ENCODE results near the gene GZMA. TPM values are rescaled to one million over a fixed set of nuclear protein-coding genes. Genes with fewer than 3 reads are reported as not detected.

GZMA gene
- total and polyA plus RNA-seq, 2 donors (not counting 1 experiment from before 2014, with no cell fraction given): 1.0 TPM; not detected in 1

DNA sequence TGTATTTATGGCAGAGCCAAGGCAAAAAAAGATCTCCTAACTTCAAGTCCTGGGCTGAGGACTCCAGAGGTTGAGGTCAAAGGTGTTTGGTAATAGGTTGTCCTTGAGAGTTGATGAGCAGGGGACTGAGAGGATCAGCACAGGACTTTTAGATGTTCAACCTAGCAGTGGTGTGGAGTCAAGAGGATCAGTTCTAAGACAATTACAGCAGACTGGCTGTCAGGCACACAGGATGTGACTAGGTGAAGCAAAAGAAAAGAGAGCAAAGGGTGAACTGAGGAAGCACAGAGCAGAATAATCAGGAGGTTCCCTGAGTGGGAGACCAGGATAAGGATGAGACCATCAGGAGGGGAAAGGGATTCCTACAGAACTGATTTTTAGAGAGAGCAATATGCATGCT, 10.9 kb downstream of the GZMA start:
- Mint-ChIP-seq H3K27ac (no peak overlapping the region), H3K4me3 (no peak overlapping the region), H3K9me3 (ENCODE audit: insufficient read depth) (no peaks in the 10 kb centered on the region), H3K27me3 (peaks cover 10% of the 10 kb centered on the region), H3K4me1 (no peaks in the 10 kb centered on the region)
- Histone ChIP-seq H3K9ac (ENCODE audit: low read length) (no peak overlapping the region), H3K79me2 (ENCODE audit: control insufficient read depth, insufficient read depth, low read length) (no peaks in the 10 kb centered on the region), H3K4me1 (ENCODE audit: control insufficient read depth in 2 of 2, insufficient read depth in 2 of 2, low read length in 2 of 2) (no peaks in the 10 kb centered on the region), H3K27ac (ENCODE audit: low read length in 2 of 2) (no peak overlapping the region), H3K9me3 (ENCODE audit: control extremely low read depth in 1 of 3, control insufficient read depth in 2 of 3, insufficient read depth in 1 of 3, low read length in 2 of 3) (no peaks in the 10 kb centered on the region), H3K4me2 (replicated peaks; ENCODE audit: low read depth, low read length, poor library complexity, severe bottlenecking) (no peak overlapping the region), H2AFZ (ENCODE audit: insufficient read depth, low read depth, low read length, poor library complexity, severe bottlenecking) (peak overlapping the region; percentile 6), H3K36me3 (replicated peaks in 1 of 2; ENCODE audit: control extremely low read depth in 1 of 2, control insufficient read depth in 1 of 2, extremely low read depth in 1 of 2, insufficient read depth in 2 of 2, low read length in 1 of 2) (no peaks in the 10 kb centered on the region), H3K27me3 (replicated peaks in 1 of 4; ENCODE audit: control extremely low read depth in 1 of 4, control insufficient read depth in 3 of 4, insufficient read depth in 4 of 4, low read length in 3 of 4) (peaks cover 0 to 3% (median 0%) of the 10 kb centered on the region in 4 experiments), H3K4me3 (ENCODE audit: control extremely low read depth in 1 of 5, extremely low read depth in 1 of 5, insufficient read depth in 1 of 5, low read depth in 2 of 5, low read length in 4 of 5) (no peak overlapping the region), H4K20me1 (ENCODE audit: control insufficient read depth, insufficient read depth, low read length, poor library complexity, severe bottlenecking) (no peaks in the 10 kb centered on the region)
- intact Hi-C loops (cut with micrococcal nuclease): no loop called here
- POLR2A ChIA-PET: no interaction called here
- ATAC-seq (ENCODE audit: low read depth): no peak
- CTCF ChIA-PET: no interaction called here
- no peak for DNase-seq
- TF ChIP-seq EZH2 (IDR thresholded peaks at IDR 0.05; ENCODE audit: borderline replicate concordance, insufficient read depth, low read depth, low read length, poor library complexity, severe bottlenecking): no peak
- TF ChIP-seq, protein P1, sequence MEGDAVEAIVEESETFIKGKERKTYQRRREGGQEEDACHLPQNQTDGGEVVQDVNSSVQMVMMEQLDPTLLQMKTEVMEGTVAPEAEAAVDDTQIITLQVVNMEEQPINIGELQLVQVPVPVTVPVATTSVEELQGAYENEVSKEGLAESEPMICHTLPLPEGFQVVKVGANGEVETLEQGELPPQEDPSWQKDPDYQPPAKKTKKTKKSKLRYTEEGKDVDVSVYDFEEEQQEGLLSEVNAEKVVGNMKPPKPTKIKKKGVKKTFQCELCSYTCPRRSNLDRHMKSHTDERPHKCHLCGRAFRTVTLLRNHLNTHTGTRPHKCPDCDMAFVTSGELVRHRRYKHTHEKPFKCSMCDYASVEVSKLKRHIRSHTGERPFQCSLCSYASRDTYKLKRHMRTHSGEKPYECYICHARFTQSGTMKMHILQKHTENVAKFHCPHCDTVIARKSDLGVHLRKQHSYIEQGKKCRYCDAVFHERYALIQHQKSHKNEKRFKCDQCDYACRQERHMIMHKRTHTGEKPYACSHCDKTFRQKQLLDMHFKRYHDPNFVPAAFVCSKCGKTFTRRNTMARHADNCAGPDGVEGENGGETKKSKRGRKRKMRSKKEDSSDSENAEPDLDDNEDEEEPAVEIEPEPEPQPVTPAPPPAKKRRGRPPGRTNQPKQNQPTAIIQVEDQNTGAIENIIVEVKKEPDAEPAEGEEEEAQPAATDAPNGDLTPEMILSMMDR (IDR thresholded peaks at IDR 0.05): no peak

DNA sequence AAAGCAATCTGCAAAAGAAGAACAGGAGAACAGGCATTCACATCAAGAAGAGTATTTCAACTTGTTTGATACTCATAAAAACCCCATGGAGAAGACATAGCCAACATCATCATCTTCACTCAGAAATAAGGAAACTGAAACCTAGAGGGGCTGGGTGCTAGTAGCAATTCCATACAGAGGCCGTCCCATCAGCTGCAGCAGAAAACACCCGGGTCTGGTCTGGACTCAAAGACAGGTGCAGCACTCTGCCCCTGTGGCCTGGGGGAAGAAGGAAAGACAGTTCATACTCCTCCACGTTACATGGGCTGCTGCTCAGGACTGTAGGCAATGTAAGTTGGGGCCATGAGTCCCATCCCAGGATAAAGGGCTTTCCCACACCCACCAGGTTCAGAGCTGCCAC, 11.6 kb downstream of the GZMA start:
- 68% methylated on average over 3 of the region's 3 CpGs for WGBS (ENCODE audit: insufficient coverage)
- TF ChIP-seq, protein P1 (IDR thresholded peaks at IDR 0.05): no peak
- no peak for TF ChIP-seq EZH2 (IDR thresholded peaks at IDR 0.05; ENCODE audit: borderline replicate concordance, insufficient read depth, low read depth, low read length, poor library complexity, severe bottlenecking)
- no peaks in the 10 kb centered on the region for H3K4me1 Mint-ChIP-seq
- Histone ChIP-seq H3K27me3 (replicated peaks in 1 of 4; ENCODE audit: control extremely low read depth in 1 of 4, control insufficient read depth in 3 of 4, insufficient read depth in 4 of 4, low read length in 3 of 4) (no peaks in the 10 kb centered on the region), H3K36me3 (replicated peaks in 1 of 2; ENCODE audit: control extremely low read depth in 1 of 2, control insufficient read depth in 1 of 2, extremely low read depth in 1 of 2, insufficient read depth in 2 of 2, low read length in 1 of 2) (no peaks in the 10 kb centered on the region), H3K9me3 (ENCODE audit: control extremely low read depth in 1 of 3, control insufficient read depth in 2 of 3, insufficient read depth in 1 of 3, low read length in 2 of 3) (no peaks in the 10 kb centered on the region), H3K4me2 (replicated peaks; ENCODE audit: low read depth, low read length, poor library complexity, severe bottlenecking) (no peak overlapping the region), H3K4me3 (ENCODE audit: control extremely low read depth in 1 of 5, extremely low read depth in 1 of 5, insufficient read depth in 1 of 5, low read depth in 2 of 5, low read length in 4 of 5) (no peak overlapping the region), H3K9ac (ENCODE audit: low read length) (no peak overlapping the region), H3K27ac (ENCODE audit: low read length in 2 of 2) (no peak overlapping the region), H4K20me1 (ENCODE audit: control insufficient read depth, insufficient read depth, low read length, poor library complexity, severe bottlenecking) (no peaks in the 10 kb centered on the region), H2AFZ (ENCODE audit: insufficient read depth, low read depth, low read length, poor library complexity, severe bottlenecking) (peak overlapping the region; percentile 6), H3K4me1 (ENCODE audit: control insufficient read depth in 2 of 2, insufficient read depth in 2 of 2, low read length in 2 of 2) (no peaks in the 10 kb centered on the region), H3K79me2 (ENCODE audit: control insufficient read depth, insufficient read depth, low read length) (no peaks in the 10 kb centered on the region)
- DNase-seq (no peak), ATAC-seq (ENCODE audit: low read depth) (no peak)
- no peak overlapping the region for H3K27ac Mint-ChIP-seq
- ChIA-PET POLR2A (no interaction called here), CTCF (no interaction called here)
- intact Hi-C loops (cut with micrococcal nuclease): no loop called here
- no peaks in the 10 kb centered on the region for H3K9me3 Mint-ChIP-seq (ENCODE audit: insufficient read depth)
- H3K4me3 Mint-ChIP-seq: no peak overlapping the region
- H3K27me3 Mint-ChIP-seq: peaks cover 10% of the 10 kb centered on the region
